HCT116 (cell line): ENCODE data around the gene HFM1. TPM values are rescaled to one million over a fixed set of nuclear protein-coding genes. Genes with fewer than 3 reads are reported as not detected.

Source experiments
- ATAC-seq: fragments of 200-7000 bp; cut with Tn5 transposase; 2 replicates; pipeline ENCODE4 v1.9.1; 2020; ENCODE audit warnings: mild to moderate bottlenecking, moderate library complexity
- BruUV-seq: library from RNA; stranded (reverse); fragments of 400-500 nt; replicated peaks from 2 replicates; lab custom pipeline; 2021; lab: Mats Ljungman, UMichigan
- CTCF ChIA-PET: fragments of 300-600 bp; sonication (Branson Sonifier 250); formaldehyde crosslinking; loops from one replicate; lab custom pipeline; 2021; ENCODE audit warnings: antibody characterized with exemption; lab: Charles Lee
- POLR2A ChIA-PET: fragments of 300-600, 350-600 bp; sonication (Branson Sonifier 250); formaldehyde crosslinking; loops from one replicate; lab custom pipeline; 2021; ENCODE audit warnings: antibody characterized with exemption; lab: Charles Lee
- RAD21 ChIA-PET, 2 experiments: fragments of 300-600 bp; sonication (Branson Sonifier 250); formaldehyde crosslinking; loops; one replicate each; lab custom pipeline; 2023; ENCODE audit warnings: low total read pairs in 2 of 2; ENCODE audit not compliant: uncharacterized antibody in 2 of 2, unreplicated experiment in 2 of 2, low non-redundant PET in 1 of 2; lab: Charles Lee
- DNase-seq: peaks from one replicate; pipeline ENCODE4 v3.0.0-alpha.2; 2010; ENCODE audit warnings: low read depth, low spot score
- H2AFZ ChIP-seq: fragments of 200-600 bp; shearing (Covaris generic), sonication (generic); 2 replicates; pipeline ENCODE4 v1.6.1; 2017; ENCODE audit warnings: low read depth, mixed run types, mixed read lengths, antibody characterized with exemption, low read length; ENCODE audit not compliant: poor library complexity, severe bottlenecking
- H3K27ac ChIP-seq: 2 replicates; pipeline ENCODE4 v1.5.1; 2012; ENCODE audit warnings: low read depth, low read length
- H3K27me3 ChIP-seq: fragments of 200-600 bp; sonication (generic); 2 replicates; pipeline ENCODE4 v1.6.1; 2016; ENCODE audit warnings: mixed run types, low read length, mixed read lengths; ENCODE audit not compliant: insufficient read depth
- H3K36me3 ChIP-seq, 2 experiments: fragments of 200-500 bp in 1 of 2; fragments of 200-600 bp in 1 of 2; sonication (Bioruptor generic) in 1 of 2; sonication (generic) in 1 of 2; 2 replicates each; pipeline versions ENCODE4 v1.5.1 to v1.6.1; 2014 to 2016; ENCODE audit warnings: low read length in 2 of 2, inconsistent platforms in 1 of 2, mixed read lengths in 1 of 2, mixed run types in 1 of 2; ENCODE audit not compliant: insufficient read depth in 2 of 2, control insufficient read depth in 1 of 2
- H3K4me1 ChIP-seq, 2 experiments: fragments of 200-600 bp in 1 of 2; sonication (generic) in 1 of 2; 2 replicates each; pipeline versions ENCODE4 v1.5.1 to v1.6.1; 2012 to 2017; ENCODE audit warnings: low read length in 2 of 2, inconsistent platforms in 1 of 2, mild to moderate bottlenecking in 1 of 2, mixed read lengths in 1 of 2, mixed run types in 1 of 2, moderate library complexity in 1 of 2; ENCODE audit not compliant: insufficient read depth in 2 of 2, control insufficient read depth in 1 of 2
- H3K4me2 ChIP-seq: fragments of 200-600 bp; sonication (generic); 2 replicates; pipeline ENCODE4 v1.6.1; 2017; ENCODE audit warnings: mixed run types, low read length, mixed read lengths
- H3K4me3 ChIP-seq, 2 experiments: fragments of 200-600 bp in 1 of 2; sonication (generic) in 1 of 2; replicated peaks in 1 of 2; 2 replicates each; pipeline ENCODE4 v1.5.1; 2011 to 2016; ENCODE audit warnings: low read length in 2 of 2, control low read depth in 1 of 2, low read depth in 1 of 2, mild to moderate bottlenecking in 1 of 2, mixed read lengths in 1 of 2, mixed run types in 1 of 2
- H3K79me2 ChIP-seq: fragments of 200-600 bp; sonication (generic); 2 replicates; pipeline ENCODE4 v1.6.1; 2017; ENCODE audit warnings: mild to moderate bottlenecking, mixed run types, low read length, moderate library complexity, mixed read lengths; ENCODE audit not compliant: insufficient read depth
- H3K9ac ChIP-seq: fragments of 200-600 bp; sonication (generic); 2 replicates; pipeline ENCODE4 v1.6.1; 2016; ENCODE audit warnings: low read length, mixed read lengths
- H3K9me2 ChIP-seq: fragments of 200-600 bp; sonication (generic), shearing (Covaris generic); 2 replicates; pipeline ENCODE4 v1.6.1; 2017; ENCODE audit warnings: mixed run types, mild to moderate bottlenecking, moderate library complexity; ENCODE audit not compliant: insufficient read depth
- H3K9me3 ChIP-seq, 2 experiments: fragments of 200-500 bp in 1 of 2; fragments of 200-600 bp in 1 of 2; sonication (Bioruptor generic) in 1 of 2; sonication (generic) in 1 of 2; 2 replicates each; pipeline ENCODE4 v1.6.1; 2014 to 2017; ENCODE audit warnings: low read length in 2 of 2, mixed read lengths in 2 of 2, inconsistent platforms in 1 of 2, low read depth in 1 of 2, mild to moderate bottlenecking in 1 of 2, mixed run types in 1 of 2, moderate library complexity in 1 of 2; ENCODE audit not compliant: control insufficient read depth in 1 of 2, insufficient read depth in 1 of 2
- H4K20me1 ChIP-seq: fragments of 200-600 bp; sonication (generic), shearing (Covaris generic); 2 replicates; pipeline ENCODE4 v1.6.1; 2017; ENCODE audit warnings: mixed run types, mild to moderate bottlenecking, moderate library complexity; ENCODE audit not compliant: insufficient read depth
- CEBPB ChIP-seq: IDR thresholded peaks from 2 replicates; pipeline ENCODE4 v1.6.1; 2012; ENCODE audit warnings: low read depth
- EGR1 ChIP-seq: IDR thresholded peaks from 2 replicates; pipeline ENCODE4 v1.6.1; 2012; ENCODE audit warnings: low read depth
- ELF1 ChIP-seq: IDR thresholded peaks from 2 replicates; pipeline ENCODE4 v1.6.1; 2012; ENCODE audit warnings: low read depth, borderline replicate concordance
- EZH2 ChIP-seq: fragments of 200-600 bp; sonication (generic); IDR thresholded peaks from 2 replicates; pipeline ENCODE4 v1.6.1; 2017; ENCODE audit warnings: antibody characterized with exemption, mixed run types
- EZH2phosphoT487 ChIP-seq: fragments of 200-600 bp; IDR thresholded peaks from 2 replicates; pipeline ENCODE4 v1.6.1; 2018; ENCODE audit warnings: antibody characterized with exemption, borderline replicate concordance
- JUND ChIP-seq: IDR thresholded peaks from 2 replicates; pipeline ENCODE4 v1.6.1; 2012
- POLR2A ChIP-seq: IDR thresholded peaks from 2 replicates; pipeline ENCODE4 v1.7.0; 2011; ENCODE audit warnings: borderline replicate concordance; ENCODE audit not compliant: insufficient read depth, insufficient read length; ENCODE audit errors: extremely low read depth
- POLR2AphosphoS5 ChIP-seq: IDR thresholded peaks from 2 replicates; pipeline ENCODE4 v1.6.1; 2011; ENCODE audit warnings: mild to moderate bottlenecking, low read depth, low read length, moderate library complexity
- SIN3A ChIP-seq: IDR thresholded peaks from 2 replicates; pipeline ENCODE4 v1.6.1; 2012; ENCODE audit warnings: low read depth
- SP1 ChIP-seq: IDR thresholded peaks from 2 replicates; pipeline ENCODE4 v1.6.1; 2012; ENCODE audit warnings: low read depth
- SRF ChIP-seq: IDR thresholded peaks from 2 replicates; pipeline ENCODE4 v1.6.1; 2012; ENCODE audit warnings: low read depth
- YY1 ChIP-seq: IDR thresholded peaks from 2 replicates; pipeline ENCODE4 v1.6.1; 2011; ENCODE audit warnings: low read length, low read depth, moderate library complexity, mild to moderate bottlenecking; ENCODE audit not compliant: insufficient replicate concordance; ENCODE audit errors: extremely low read depth
- ZFX ChIP-seq: fragments of 450-650 bp; IDR thresholded peaks from 2 replicates; pipeline ENCODE4 v1.6.1; 2017
- ZNF274 ChIP-seq: fragments of 200-500 bp; sonication (Bioruptor generic); IDR thresholded peaks from 2 replicates; pipeline ENCODE4 v1.6.1; 2014; ENCODE audit warnings: mild to moderate bottlenecking, low read depth, low read length, inconsistent platforms
- intact Hi-C: fragments of 100-400 bp; cut with micrococcal nuclease; formaldehyde crosslinking; loops from 2 replicates; pipeline ENCODE4 v1.10.0; 2022
- total RNA-seq: library from RNA; stranded (reverse); gene quantifications from one replicate; pipeline ENCODE4 v1.2.1, GENCODE V29; 2021; ENCODE audit not compliant: unreplicated experiment
- TF ChIP-seq, protein P1 (sequence below): IDR thresholded peaks from 2 replicates; pipeline ENCODE4 v1.6.1; 2012; ENCODE audit warnings: low read depth
- TF ChIP-seq, protein P2 (sequence below): IDR thresholded peaks from 2 replicates; pipeline ENCODE4 v1.6.1; 2012
- TF ChIP-seq, protein P3 (sequence below), 3 experiments: fragments of 200-600 bp in 1 of 3; sonication (generic) in 1 of 3; IDR thresholded peaks in 2 of 3; conservative IDR thresholded peaks in 1 of 3; 2 replicates each; pipeline ENCODE4 v1.5.1; 2012 to 2017; ENCODE audit warnings: low read depth in 2 of 3, low read length in 2 of 3, antibody characterized with exemption in 1 of 3, borderline replicate concordance in 1 of 3, control low read depth in 1 of 3, mild to moderate bottlenecking in 1 of 3, mixed read lengths in 1 of 3, mixed run types in 1 of 3, moderate library complexity in 1 of 3; ENCODE audit not compliant: insufficient read depth in 1 of 3
- TF ChIP-seq, protein P4 (sequence below): IDR thresholded peaks from 2 replicates; pipeline ENCODE4 v1.6.1; 2012
- TF ChIP-seq, protein P5 (sequence below): IDR thresholded peaks from 2 replicates; pipeline ENCODE4 v1.6.1; 2011; ENCODE audit warnings: mild to moderate bottlenecking, low read length, moderate library complexity; ENCODE audit not compliant: insufficient replicate concordance; ENCODE audit errors: extremely low read depth

The HFM1 gene
- total RNA-seq, 1 experiment from 2014 or later = 0.07 TPM

DNA sequence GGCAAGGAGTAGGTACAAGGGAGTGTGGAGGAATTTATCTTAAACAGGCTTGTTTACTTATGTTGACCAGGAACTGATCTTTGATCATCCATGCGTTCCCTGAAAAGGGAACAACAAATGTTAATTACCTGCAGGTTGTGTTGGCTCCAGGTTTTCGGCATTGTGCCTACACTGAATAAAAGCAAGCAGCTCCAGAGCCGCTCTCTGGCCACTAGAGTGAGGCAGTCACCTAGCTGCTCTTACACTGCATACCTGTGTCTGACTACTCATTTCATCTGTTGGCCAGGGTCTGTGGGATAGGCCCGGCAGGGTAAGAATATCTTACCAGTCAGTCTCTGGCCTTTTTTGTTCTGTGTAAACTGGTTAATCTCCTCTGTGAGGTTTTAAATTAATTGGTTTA, 183.6 kb downstream of the HFM1 start:
- Histone ChIP-seq H3K27me3 (no peaks in the 10 kb centered on the region), H3K4me2 (no peak overlapping the region), H3K9me2 (no peaks in the 10 kb centered on the region), H3K36me3 (no peaks in the 10 kb centered on the region), H3K27ac (no peak overlapping the region), H3K9me3 (no peaks in the 10 kb centered on the region), H3K4me3 (no peak overlapping the region), H3K4me1 (no peaks in the 10 kb centered on the region)
- ChIA-PET RAD21 (no interaction called here), CTCF (interaction anchor here (0.7 kb wide), 1 partner anchor 24 kb away, joined by 3 read pairs; no protein-coding TSS in a partner anchor), POLR2A (no interaction called here)
- ATAC-seq (no peak), DNase-seq (no peak)
- intact Hi-C loops = no loop called here
- TF ChIP-seq, protein P1, sequence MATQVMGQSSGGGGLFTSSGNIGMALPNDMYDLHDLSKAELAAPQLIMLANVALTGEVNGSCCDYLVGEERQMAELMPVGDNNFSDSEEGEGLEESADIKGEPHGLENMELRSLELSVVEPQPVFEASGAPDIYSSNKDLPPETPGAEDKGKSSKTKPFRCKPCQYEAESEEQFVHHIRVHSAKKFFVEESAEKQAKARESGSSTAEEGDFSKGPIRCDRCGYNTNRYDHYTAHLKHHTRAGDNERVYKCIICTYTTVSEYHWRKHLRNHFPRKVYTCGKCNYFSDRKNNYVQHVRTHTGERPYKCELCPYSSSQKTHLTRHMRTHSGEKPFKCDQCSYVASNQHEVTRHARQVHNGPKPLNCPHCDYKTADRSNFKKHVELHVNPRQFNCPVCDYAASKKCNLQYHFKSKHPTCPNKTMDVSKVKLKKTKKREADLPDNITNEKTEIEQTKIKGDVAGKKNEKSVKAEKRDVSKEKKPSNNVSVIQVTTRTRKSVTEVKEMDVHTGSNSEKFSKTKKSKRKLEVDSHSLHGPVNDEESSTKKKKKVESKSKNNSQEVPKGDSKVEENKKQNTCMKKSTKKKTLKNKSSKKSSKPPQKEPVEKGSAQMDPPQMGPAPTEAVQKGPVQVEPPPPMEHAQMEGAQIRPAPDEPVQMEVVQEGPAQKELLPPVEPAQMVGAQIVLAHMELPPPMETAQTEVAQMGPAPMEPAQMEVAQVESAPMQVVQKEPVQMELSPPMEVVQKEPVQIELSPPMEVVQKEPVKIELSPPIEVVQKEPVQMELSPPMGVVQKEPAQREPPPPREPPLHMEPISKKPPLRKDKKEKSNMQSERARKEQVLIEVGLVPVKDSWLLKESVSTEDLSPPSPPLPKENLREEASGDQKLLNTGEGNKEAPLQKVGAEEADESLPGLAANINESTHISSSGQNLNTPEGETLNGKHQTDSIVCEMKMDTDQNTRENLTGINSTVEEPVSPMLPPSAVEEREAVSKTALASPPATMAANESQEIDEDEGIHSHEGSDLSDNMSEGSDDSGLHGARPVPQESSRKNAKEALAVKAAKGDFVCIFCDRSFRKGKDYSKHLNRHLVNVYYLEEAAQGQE = no peak
- TF ChIP-seq CEBPB (no peak), POLR2AphosphoS5 (no peak), EZH2 (no peak), SRF (no peak), SP1 (no peak), EGR1 (no peak), YY1 (no peak), ELF1 (no peak), POLR2A (no peak), ZFX (no peak), JUND (no peak), SIN3A (no peak), EZH2phosphoT487 (no peak), ZNF274 (no peak)
- TF ChIP-seq, protein P2, sequence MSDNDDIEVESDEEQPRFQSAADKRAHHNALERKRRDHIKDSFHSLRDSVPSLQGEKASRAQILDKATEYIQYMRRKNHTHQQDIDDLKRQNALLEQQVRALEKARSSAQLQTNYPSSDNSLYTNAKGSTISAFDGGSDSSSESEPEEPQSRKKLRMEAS = no peak
- TF ChIP-seq, protein P3, sequence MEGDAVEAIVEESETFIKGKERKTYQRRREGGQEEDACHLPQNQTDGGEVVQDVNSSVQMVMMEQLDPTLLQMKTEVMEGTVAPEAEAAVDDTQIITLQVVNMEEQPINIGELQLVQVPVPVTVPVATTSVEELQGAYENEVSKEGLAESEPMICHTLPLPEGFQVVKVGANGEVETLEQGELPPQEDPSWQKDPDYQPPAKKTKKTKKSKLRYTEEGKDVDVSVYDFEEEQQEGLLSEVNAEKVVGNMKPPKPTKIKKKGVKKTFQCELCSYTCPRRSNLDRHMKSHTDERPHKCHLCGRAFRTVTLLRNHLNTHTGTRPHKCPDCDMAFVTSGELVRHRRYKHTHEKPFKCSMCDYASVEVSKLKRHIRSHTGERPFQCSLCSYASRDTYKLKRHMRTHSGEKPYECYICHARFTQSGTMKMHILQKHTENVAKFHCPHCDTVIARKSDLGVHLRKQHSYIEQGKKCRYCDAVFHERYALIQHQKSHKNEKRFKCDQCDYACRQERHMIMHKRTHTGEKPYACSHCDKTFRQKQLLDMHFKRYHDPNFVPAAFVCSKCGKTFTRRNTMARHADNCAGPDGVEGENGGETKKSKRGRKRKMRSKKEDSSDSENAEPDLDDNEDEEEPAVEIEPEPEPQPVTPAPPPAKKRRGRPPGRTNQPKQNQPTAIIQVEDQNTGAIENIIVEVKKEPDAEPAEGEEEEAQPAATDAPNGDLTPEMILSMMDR (IDR thresholded peaks at IDR 0.05 in 2 of 3, conservative IDR thresholded peaks at IDR 0.05 in 1 of 3; ENCODE audit: borderline replicate concordance in 1 of 3, insufficient read depth in 1 of 3, low read depth in 2 of 3, low read length in 2 of 3) = no peak
- TF ChIP-seq, protein P4, sequence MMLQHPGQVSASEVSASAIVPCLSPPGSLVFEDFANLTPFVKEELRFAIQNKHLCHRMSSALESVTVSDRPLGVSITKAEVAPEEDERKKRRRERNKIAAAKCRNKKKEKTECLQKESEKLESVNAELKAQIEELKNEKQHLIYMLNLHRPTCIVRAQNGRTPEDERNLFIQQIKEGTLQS = no peak
- TF ChIP-seq, protein P5, sequence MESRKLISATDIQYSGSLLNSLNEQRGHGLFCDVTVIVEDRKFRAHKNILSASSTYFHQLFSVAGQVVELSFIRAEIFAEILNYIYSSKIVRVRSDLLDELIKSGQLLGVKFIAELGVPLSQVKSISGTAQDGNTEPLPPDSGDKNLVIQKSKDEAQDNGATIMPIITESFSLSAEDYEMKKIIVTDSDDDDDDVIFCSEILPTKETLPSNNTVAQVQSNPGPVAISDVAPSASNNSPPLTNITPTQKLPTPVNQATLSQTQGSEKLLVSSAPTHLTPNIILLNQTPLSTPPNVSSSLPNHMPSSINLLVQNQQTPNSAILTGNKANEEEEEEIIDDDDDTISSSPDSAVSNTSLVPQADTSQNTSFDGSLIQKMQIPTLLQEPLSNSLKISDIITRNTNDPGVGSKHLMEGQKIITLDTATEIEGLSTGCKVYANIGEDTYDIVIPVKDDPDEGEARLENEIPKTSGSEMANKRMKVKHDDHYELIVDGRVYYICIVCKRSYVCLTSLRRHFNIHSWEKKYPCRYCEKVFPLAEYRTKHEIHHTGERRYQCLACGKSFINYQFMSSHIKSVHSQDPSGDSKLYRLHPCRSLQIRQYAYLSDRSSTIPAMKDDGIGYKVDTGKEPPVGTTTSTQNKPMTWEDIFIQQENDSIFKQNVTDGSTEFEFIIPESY = no peak
- TF ChIP-seq, all 23 proteins: peak for 0
- no TSS peak for BruUV-seq
- Histone ChIP-seq H3K79me2 (no peaks in the 10 kb centered on the region), H4K20me1 (no peaks in the 10 kb centered on the region), H2AFZ (no peak overlapping the region), H3K9ac (no peak overlapping the region)
